HepG2 (cell line): ENCODE measurements around the gene DEFB124. TPM values are rescaled to one million over a fixed set of nuclear protein-coding genes. Genes with fewer than 3 reads are reported as not detected.
"Not testable (repeated sequence)": the region's sequence is repeated elsewhere in the genome, so short reads cannot be mapped to it uniquely, and the experiment has no call there.

ENCODE experiments used
- ATAC-seq: fragments of 200-7000 bp; cut with Tn5 transposase; 3 replicates; pipeline ENCODE4 v1.9.1; 2020; ENCODE audit warnings: mild to moderate bottlenecking, moderate library complexity
- BruUV-seq: library from RNA; stranded (reverse); fragments of 400-500 nt; replicated peaks from 2 replicates; lab custom pipeline; 2021; lab: Mats Ljungman, UMichigan
- CTCF ChIA-PET: fragments of 300-600 bp; formaldehyde crosslinking; extraction: SDS; loops from one replicate; lab custom pipeline; 2021; ENCODE audit warnings: low total read pairs, inconsistent platforms, low intra/inter-chr PET ratio; lab: Yijun Ruan, JAX
- POLR2A ChIA-PET: fragments of 350-600 bp; sonication (Branson Sonifier 250); formaldehyde crosslinking; loops from one replicate; lab custom pipeline; 2020; ENCODE audit warnings: antibody characterized with exemption, inconsistent platforms; lab: Yijun Ruan, JAX
- DNase-seq: peaks from one replicate; pipeline ENCODE4 v3.0.0-alpha.2; 2015; ENCODE audit warnings: low spot score
- FAIRE-seq: peaks from 3 replicates; lab custom pipeline; 2011; peaks lifted over from hg19 to GRCh38; lab: Jason Lieb, UNC
- H2AFZ ChIP-seq: one replicate; pipeline ENCODE4 v1.6.1; 2011; ENCODE audit warnings: low read length, inconsistent platforms
- H3K27ac ChIP-seq: fragments of 300-600 bp; 3 replicates; pipeline ENCODE4 v1.8.0; 2011; ENCODE audit warnings: mixed run types, mild to moderate bottlenecking, mixed read lengths, low read length, inconsistent platforms; ENCODE audit not compliant: insufficient read depth; ENCODE audit errors: extremely low read length
- H3K27me3 ChIP-seq, 2 experiments: fragments of 200-600 bp in 1 of 2; 2 replicates in 1 of 2; 3 replicates in 1 of 2; pipeline versions ENCODE4 v1.6.0 to v1.8.0; 2011; ENCODE audit warnings: low read length in 2 of 2, mild to moderate bottlenecking in 2 of 2, moderate library complexity in 2 of 2, inconsistent platforms in 1 of 2; ENCODE audit not compliant: insufficient read depth in 2 of 2, control insufficient read depth in 1 of 2
- H3K36me3 ChIP-seq, 2 experiments: fragments of 200-600 bp in 1 of 2; replicated peaks in 1 of 2; 2 replicates in 1 of 2; 3 replicates in 1 of 2; pipeline versions ENCODE4 v1.5.1 to v1.8.0; 2011; ENCODE audit warnings: low read length in 2 of 2, inconsistent platforms in 1 of 2; ENCODE audit not compliant: insufficient read depth in 2 of 2, control insufficient read depth in 1 of 2
- H3K4me1 ChIP-seq: 2 replicates; pipeline ENCODE4 v1.5.1; 2012; ENCODE audit warnings: low read length, inconsistent platforms; ENCODE audit not compliant: insufficient read depth
- H3K4me2 ChIP-seq: 2 replicates; pipeline ENCODE4 v1.6.0; 2011; ENCODE audit warnings: low read depth, low read length, inconsistent platforms
- H3K4me3 ChIP-seq, 3 experiments: fragments of 200-600 bp in 1 of 3; sonication (generic), shearing (Covaris generic) in 1 of 3; replicated peaks in 1 of 3; 2 replicates each; pipeline ENCODE4 v1.5.1; 2011 to 2016; ENCODE audit warnings: low read length in 3 of 3, inconsistent platforms in 2 of 3, low read depth in 2 of 3, mild to moderate bottlenecking in 2 of 3, control low read depth in 1 of 3, mixed read lengths in 1 of 3; ENCODE audit not compliant: insufficient read depth in 1 of 3
- H3K79me2 ChIP-seq: one replicate; pipeline ENCODE4 v1.6.1; 2011; ENCODE audit warnings: low read length, inconsistent platforms; ENCODE audit not compliant: insufficient read depth
- H3K9ac ChIP-seq: 2 replicates; pipeline ENCODE4 v1.6.0; 2011; ENCODE audit warnings: mild to moderate bottlenecking, low read depth, low read length, inconsistent platforms; ENCODE audit not compliant: insufficient read depth
- H3K9me3 ChIP-seq: 2 replicates; pipeline ENCODE4 v1.5.1; 2012; ENCODE audit warnings: mild to moderate bottlenecking, low read length
- H4K20me1 ChIP-seq: 2 replicates; pipeline ENCODE4 v1.6.0; 2011; ENCODE audit warnings: inconsistent platforms, mild to moderate bottlenecking, low read length, moderate library complexity; ENCODE audit not compliant: insufficient read depth
- CBX5 ChIP-seq: sonication (generic); formaldehyde crosslinking; IDR thresholded peaks from 2 replicates; pipeline ENCODE4 v1.4.0; 2020; ENCODE audit warnings: missing genetic modification reagents, borderline replicate concordance
- FOXC1 ChIP-seq: sonication (generic); formaldehyde crosslinking; IDR thresholded peaks from 2 replicates; pipeline ENCODE4 v1.8.0; 2022; ENCODE audit warnings: mild to moderate bottlenecking, missing genetic modification reagents, borderline replicate concordance
- GTF3A ChIP-seq: sonication (generic); formaldehyde crosslinking; conservative IDR thresholded peaks from 2 replicates; pipeline ENCODE4 v1.4.0; 2020; ENCODE audit warnings: mild to moderate bottlenecking, missing genetic modification reagents
- HCFC1 ChIP-seq: fragments of 150-350 bp; IDR thresholded peaks from 2 replicates; pipeline ENCODE4 v1.6.1; 2014; ENCODE audit warnings: low read depth, low read length
- HOXA3 ChIP-seq: sonication (generic); formaldehyde crosslinking; IDR thresholded peaks from 2 replicates; pipeline ENCODE4 v1.5.0; 2020; ENCODE audit warnings: missing genetic modification reagents
- IRF2 ChIP-seq: IDR thresholded peaks from 2 replicates; pipeline ENCODE4 v1.6.1; 2018; ENCODE audit warnings: missing genetic modification reagents, missing compliant biosample characterization
- KDM1A ChIP-seq: IDR thresholded peaks from 2 replicates; pipeline ENCODE4 v1.6.1; 2016; ENCODE audit warnings: missing compliant biosample characterization
- MIER2 ChIP-seq: IDR thresholded peaks from 2 replicates; pipeline ENCODE4 v1.6.1; 2016; ENCODE audit warnings: missing biosample characterization, missing genetic modification reagents
- NR0B2 ChIP-seq: sonication (generic); formaldehyde crosslinking; IDR thresholded peaks from 2 replicates; pipeline ENCODE4 v1.4.0; 2020; ENCODE audit warnings: mild to moderate bottlenecking, missing genetic modification reagents
- NRL ChIP-seq: sonication (generic); formaldehyde crosslinking; IDR thresholded peaks from 2 replicates; pipeline ENCODE4 v1.5.0; 2020; ENCODE audit warnings: missing genetic modification reagents, mild to moderate bottlenecking, moderate library complexity, borderline replicate concordance
- POGK ChIP-seq: sonication (generic); formaldehyde crosslinking; conservative IDR thresholded peaks from 2 replicates; pipeline ENCODE4 v1.8.0; 2022; ENCODE audit warnings: mild to moderate bottlenecking, moderate library complexity, missing genetic modification reagents
- SPEN ChIP-seq: sonication (generic); formaldehyde crosslinking; IDR thresholded peaks from 2 replicates; pipeline ENCODE4 v1.5.1; 2020; ENCODE audit warnings: low read depth, mild to moderate bottlenecking, missing genetic modification reagents
- THRA ChIP-seq: sonication (generic); formaldehyde crosslinking; IDR thresholded peaks from 2 replicates; pipeline ENCODE4 v1.4.0; 2020; ENCODE audit warnings: missing genetic modification reagents, borderline replicate concordance
- ZBTB33 ChIP-seq: sonication (generic); formaldehyde crosslinking; IDR thresholded peaks from 2 replicates; pipeline ENCODE4 v1.4.0; 2020; ENCODE audit warnings: missing genetic modification reagents
- ZBTB38 ChIP-seq: sonication (generic); formaldehyde crosslinking; IDR thresholded peaks from 2 replicates; pipeline ENCODE4 v1.5.1; 2020; ENCODE audit warnings: mild to moderate bottlenecking, missing genetic modification reagents
- ZFP1 ChIP-seq: IDR thresholded peaks from 2 replicates; pipeline ENCODE4 v1.6.1; 2016
- ZMYM3 ChIP-seq: sonication (generic); formaldehyde crosslinking; IDR thresholded peaks from 2 replicates; pipeline ENCODE4 v1.5.1; 2020; ENCODE audit warnings: mild to moderate bottlenecking, missing genetic modification reagents
- WGBS: methylation state at CpG from one replicate; pipeline ENCODE4 v1.1.6; 2017; ENCODE audit warnings: low lambda C conversion rate; 5-methylcytosine and 5-hydroxymethylcytosine counted together
- in situ Hi-C: cut with HindIII; loops from 2 replicates; pipeline ENCODE4 v1.10.0; 2017; ENCODE audit warnings: low pct_unique_long_range_greater_than_20kb; ENCODE audit not compliant: extremely low pct_ligation_motif_present
- intact Hi-C: fragments of 100-400 bp; cut with micrococcal nuclease; formaldehyde crosslinking; loops from one replicate; pipeline ENCODE4 v1.10.0; 2022; ENCODE audit not compliant: unreplicated experiment
- polyA plus RNA-seq, 8 experiments: library from polyadenylated mRNA; depleted of rRNA in 3 of 8; stranded (reverse) in 7 of 8; unstranded in 1 of 8; fragments of >200 nt; fragmentation: Illumina TruSeq in 4 of 8; extraction: Trizol in 4 of 8; gene quantifications; 2 replicates each; pipeline versions ENCODE4 v1.2.1 to v1.2.3, GENCODE V29; 2011 to 2016; ENCODE audit warnings: low read depth in 4 of 8, missing spikeins in 1 of 8, mixed read lengths in 1 of 8; ENCODE audit not compliant: insufficient read depth in 1 of 8
- total RNA-seq, 5 experiments: library from RNA; depleted of rRNA; stranded (reverse); fragments of >200 nt; fragmentation: Illumina TruSeq; extraction: Trizol; gene quantifications; 2 replicates each; pipeline ENCODE4 v1.2.3, GENCODE V29; 2016; ENCODE audit warnings: low read depth in 1 of 5

The DEFB124 gene
- total and polyA plus RNA-seq, 2 of the 13 experiments (the other 11 are each of a cell fraction or from before 2014, with no cell fraction given) = not detected

- H4K20me1 ChIP-seq, H3K4me3 ChIP-seq, BruUV-seq, H3K4me2 ChIP-seq, H3K9ac ChIP-seq, H3K9me3 ChIP-seq, H3K36me3 ChIP-seq, in situ Hi-C loops, H3K79me2 ChIP-seq, H3K27ac ChIP-seq, H3K4me1 ChIP-seq, H2AFZ ChIP-seq: not testable (repeated sequence)
- 16% methylated on average over 17 of the region's 20 CpGs for WGBS
- DNase-seq (peak; percentile 91), ATAC-seq (peak; percentile 99), FAIRE-seq (peak; percentile 60)
- CTCF ChIA-PET = interaction anchor here (0.8 to 2.0 kb wide), 6 partner anchors 9 to 190 kb away, joined by 3 to 38 read pairs (median 8); no protein-coding TSS in a partner anchor
- intact Hi-C loops = loop anchor here (1.0 to 2.0 kb wide), 4 partner anchors 43 to 243 kb away; no protein-coding TSS in a partner anchor
- peaks cover 0 to 25% of the 10 kb centered on the region in 2 experiments; a peak in 2 of 5 replicates for H3K27me3 ChIP-seq
- POLR2A ChIA-PET = interaction anchor here (0.5 to 1.4 kb wide), 5 partner anchors 17 to 1554 kb away, joined by 3 to 5 read pairs (median 3); a partner anchor contains a TSS
- TF ChIP-seq FOXC1 (peak; percentile 85; the same call in 1 of the 2 replicates), MIER2 (CRISPR knock-in tag) (peak; percentile 68), THRA (CRISPR knock-in tag) (peak; percentile 56; the same call in 1 of the 2 replicates), HCFC1 (0 out of 2 replicates have a peak, but pooled peaks have one; percentile 11), POGK (CRISPR knock-in tag) (peak; percentile 57; the same call in 1 of the 2 replicates), GTF3A (CRISPR knock-in tag) (0 out of 2 replicates have a peak, but pooled peaks have one; percentile 81), IRF2 (CRISPR knock-in tag) (peak; percentile 74), ZFP1 (CRISPR knock-in tag) (0 out of 2 replicates have a peak, but pooled peaks have one; percentile 52), ZBTB33 (CRISPR knock-in tag) (peak; percentile 52; the same call in 1 of the 2 replicates), HOXA3 (CRISPR knock-in tag) (peak; percentile 73; the same call in 1 of the 2 replicates), ZMYM3 (peak; percentile 84), KDM1A (CRISPR knock-in tag) (peak; percentile 50; the same call in 1 of the 2 replicates), NRL (CRISPR knock-in tag) (peak; percentile 66), SPEN (CRISPR knock-in tag) (peak; percentile 30; the same call in 1 of the 2 replicates), CBX5 (CRISPR knock-in tag) (peak; percentile 72; the same call in 1 of the 2 replicates), NR0B2 (CRISPR knock-in tag) (peak; percentile 76), ZBTB38 (CRISPR knock-in tag) (0 out of 2 replicates have a peak, but pooled peaks have one; percentile 29)
Measured at GRCh38 chr20:31502884-31503673, 28.2 kb upstream of the DEFB124 start.
